Bronchial epithelial cell (primary cell): ENCODE data around the gene PTPRF. TPM values are rescaled to one million over a fixed set of nuclear protein-coding genes. Genes with fewer than 3 reads are reported as not detected.

Source experiments
- DNase-seq: peaks from one replicate; pipeline ENCODE4 v3.0.0-alpha.2; 2010; ENCODE audit warnings: low read depth
- FAIRE-seq: peaks from 2 replicates; lab custom pipeline; 2011; peaks lifted over from hg19 to GRCh38; lab: Jason Lieb, UNC
- H3K27me3 ChIP-seq: 2 replicates; pipeline ENCODE4 v1.5.1; 2011; ENCODE audit warnings: low read length; ENCODE audit not compliant: control insufficient read depth, insufficient read depth
- H3K36me3 ChIP-seq: 2 replicates; pipeline ENCODE4 v1.5.1; 2011; ENCODE audit warnings: low read length; ENCODE audit not compliant: control insufficient read depth, insufficient read depth
- H3K4me3 ChIP-seq: 2 replicates; pipeline ENCODE4 v1.5.1; 2011; ENCODE audit warnings: mild to moderate bottlenecking, low read depth, low read length, control low read depth
- CTCF ChIP-seq: IDR thresholded peaks from 2 replicates; pipeline ENCODE4 v1.5.1; 2011; ENCODE audit warnings: mild to moderate bottlenecking, moderate library complexity, low read length, control low read depth, inconsistent platforms; ENCODE audit not compliant: insufficient read depth, severe bottlenecking
- total RNA-seq: library from RNA; depleted of rRNA; stranded (reverse); fragments of >200 nt; gene quantifications from 2 replicates; pipeline ENCODE4 v1.2.1, GENCODE V29; 2014

Gene PTPRF
- total RNA-seq, 1 donor from 2014 or later = 127 TPM

GRCh38 chr1:43518935-43519686 lies 11.6 kb upstream of the PTPRF start:
- no peaks in the 10 kb centered on the region for H3K27me3 ChIP-seq
- H3K36me3 ChIP-seq = no peaks in the 10 kb centered on the region
- H3K4me3 ChIP-seq = no peak overlapping the region
- FAIRE-seq (peak; percentile 58), DNase-seq (no peak)
- no peak for TF ChIP-seq CTCF

- no peaks in the 10 kb centered on the region for H3K27me3 ChIP-seq
- no peak for DNase-seq
- no peaks in the 10 kb centered on the region for H3K36me3 ChIP-seq
- no peak overlapping the region for H3K4me3 ChIP-seq
- no peak for TF ChIP-seq CTCF
- no peak for FAIRE-seq
Observed at GRCh38 chr1:43520100-43520778, 10.4 kb upstream of the PTPRF start.

GRCh38 chr1:43521078-43521477 lies 9.6 kb upstream of the PTPRF start:
- H3K27me3 ChIP-seq = no peaks in the 10 kb centered on the region
- DNase-seq = no peak
- no peaks in the 10 kb centered on the region for H3K36me3 ChIP-seq
- FAIRE-seq = no peak
- H3K4me3 ChIP-seq = no peak overlapping the region
- no peak for TF ChIP-seq CTCF

GRCh38 chr1:43521756-43522155 lies 8.9 kb upstream of the PTPRF start:
- Histone ChIP-seq H3K27me3 (no peaks in the 10 kb centered on the region), H3K36me3 (no peaks in the 10 kb centered on the region), H3K4me3 (no peak overlapping the region)
- TF ChIP-seq CTCF = no peak
- FAIRE-seq = no peak
- DNase-seq = no peak

- DNase-seq (no peak), FAIRE-seq (no peak)
- no peak for TF ChIP-seq CTCF
- Histone ChIP-seq H3K27me3 (no peaks in the 10 kb centered on the region), H3K4me3 (no peak overlapping the region), H3K36me3 (no peaks in the 10 kb centered on the region)
Observed at GRCh38 chr1:43522431-43522775, 8.3 kb upstream of the PTPRF start.
